ENCODE measurements around the gene SLC2A13. TPM values are rescaled to one million over a fixed set of nuclear protein-coding genes. Genes with fewer than 3 reads are reported as not detected.

Gene SLC2A13
- total RNA-seq, 1 experiment from 2014 or later, result 1.6 TPM

DNA sequence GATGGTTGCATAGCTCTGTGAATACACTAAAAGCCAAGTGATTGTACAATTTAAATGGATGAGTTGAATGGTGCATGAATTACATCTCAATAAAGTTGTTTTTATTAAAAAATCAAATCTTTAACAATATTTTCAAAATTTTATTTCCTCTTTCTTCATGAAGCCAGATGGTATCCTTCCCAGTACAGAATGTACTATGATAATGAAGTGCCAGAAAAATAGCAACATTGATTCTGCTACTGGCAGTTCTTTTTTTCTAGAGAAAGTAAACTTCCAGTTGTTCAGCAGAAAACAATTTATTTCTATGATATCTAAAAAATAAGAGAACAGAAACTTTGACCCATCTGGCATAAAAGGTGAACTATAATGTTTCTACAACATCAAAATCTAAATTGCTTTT is 61.5 kb downstream of the SLC2A13 start:
- Histone ChIP-seq H3F3A (ENCODE audit: insufficient read depth, low read depth) (no peaks in the 10 kb centered on the region), H3K9me2 (ENCODE audit: insufficient read depth) (no peaks in the 10 kb centered on the region), H3K4me1 (replicated peaks; ENCODE audit: insufficient read depth) (no peaks in the 10 kb centered on the region), H3K27ac (no peak overlapping the region), H2AFZ (no peak overlapping the region), H4K20me1 (ENCODE audit: insufficient read depth) (no peaks in the 10 kb centered on the region), H3K27me3 (ENCODE audit: insufficient read depth, low read depth) (no peaks in the 10 kb centered on the region), H3K4me3 (no peak overlapping the region), H3K9me3 (ENCODE audit: insufficient read depth, low read depth) (no peaks in the 10 kb centered on the region), H3K4me2 (no peak overlapping the region), H3K79me2 (ENCODE audit: low read depth) (no peaks in the 10 kb centered on the region), H3K36me3 (ENCODE audit: low read depth) (no peaks in the 10 kb centered on the region)
- ChIA-PET POLR2A (ENCODE audit: unreplicated experiment) (no interaction called here), CTCF (no interaction called here)
- no TSS peak for BruUV-seq (replicated peaks)
- no peak for TF ChIP-seq EZH2 (IDR thresholded peaks at IDR 0.05; ENCODE audit: low read depth)
- TF ChIP-seq, protein P1, sequence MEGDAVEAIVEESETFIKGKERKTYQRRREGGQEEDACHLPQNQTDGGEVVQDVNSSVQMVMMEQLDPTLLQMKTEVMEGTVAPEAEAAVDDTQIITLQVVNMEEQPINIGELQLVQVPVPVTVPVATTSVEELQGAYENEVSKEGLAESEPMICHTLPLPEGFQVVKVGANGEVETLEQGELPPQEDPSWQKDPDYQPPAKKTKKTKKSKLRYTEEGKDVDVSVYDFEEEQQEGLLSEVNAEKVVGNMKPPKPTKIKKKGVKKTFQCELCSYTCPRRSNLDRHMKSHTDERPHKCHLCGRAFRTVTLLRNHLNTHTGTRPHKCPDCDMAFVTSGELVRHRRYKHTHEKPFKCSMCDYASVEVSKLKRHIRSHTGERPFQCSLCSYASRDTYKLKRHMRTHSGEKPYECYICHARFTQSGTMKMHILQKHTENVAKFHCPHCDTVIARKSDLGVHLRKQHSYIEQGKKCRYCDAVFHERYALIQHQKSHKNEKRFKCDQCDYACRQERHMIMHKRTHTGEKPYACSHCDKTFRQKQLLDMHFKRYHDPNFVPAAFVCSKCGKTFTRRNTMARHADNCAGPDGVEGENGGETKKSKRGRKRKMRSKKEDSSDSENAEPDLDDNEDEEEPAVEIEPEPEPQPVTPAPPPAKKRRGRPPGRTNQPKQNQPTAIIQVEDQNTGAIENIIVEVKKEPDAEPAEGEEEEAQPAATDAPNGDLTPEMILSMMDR (conservative IDR thresholded peaks at IDR 0.05), result no peak
- DNase-seq, result no peak
- intact Hi-C loops (cut with micrococcal nuclease; ENCODE audit: unreplicated experiment), result no loop called here

DNA sequence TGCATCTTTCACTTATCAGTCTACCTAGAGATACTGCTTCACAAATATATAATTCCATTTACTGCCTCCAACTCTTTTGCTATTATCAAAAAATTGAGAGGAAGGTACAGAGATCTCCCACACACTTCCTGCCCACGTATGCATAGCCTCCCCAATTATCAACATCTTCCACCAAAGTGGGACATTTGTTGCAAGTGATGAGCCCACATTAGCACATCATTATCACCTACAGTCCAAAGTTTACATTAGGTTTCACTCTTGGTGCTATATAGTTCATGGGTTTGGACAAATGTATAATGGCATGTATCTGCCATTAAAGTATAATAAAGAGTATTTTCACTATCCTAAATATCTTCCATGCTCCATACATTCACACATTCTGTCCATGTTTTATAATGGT is 66.3 kb downstream of the SLC2A13 start:
- H3K9me3 ChIP-seq (ENCODE audit: insufficient read depth, low read depth), result no peaks in the 10 kb centered on the region
- CTCF ChIA-PET, result no interaction called here
- TF ChIP-seq EZH2 (IDR thresholded peaks at IDR 0.05; ENCODE audit: low read depth), result no peak
- TF ChIP-seq, protein P1 (conservative IDR thresholded peaks at IDR 0.05), result no peak

DNA sequence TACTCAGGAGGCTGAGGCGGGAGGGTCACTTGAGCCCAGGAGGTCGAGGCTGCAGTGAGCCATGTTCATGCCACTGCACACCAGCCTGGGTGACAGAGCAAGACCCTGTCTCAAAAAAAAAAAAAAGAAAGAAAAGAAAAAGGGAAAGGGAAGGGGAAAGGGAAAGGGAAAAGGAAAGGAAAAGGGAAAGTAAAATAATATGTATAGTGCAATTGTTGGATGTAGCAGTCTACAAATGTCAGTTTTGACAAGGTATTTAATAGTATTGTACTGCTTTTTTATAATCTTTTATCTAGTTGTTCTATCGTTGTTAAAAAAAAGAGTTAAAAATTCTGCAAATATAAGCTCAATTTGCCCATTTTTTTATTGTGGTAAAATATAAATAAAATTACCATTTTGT is 67.3 kb downstream of the SLC2A13 start:
- H3K27ac ChIP-seq, result no peak overlapping the region
- H3K9me3 ChIP-seq (ENCODE audit: insufficient read depth, low read depth), result no peaks in the 10 kb centered on the region
- no TSS peak for BruUV-seq (replicated peaks)
- no peaks in the 10 kb centered on the region for H3K36me3 ChIP-seq (ENCODE audit: low read depth)
- ChIA-PET CTCF (no interaction called here), POLR2A (ENCODE audit: unreplicated experiment) (no interaction called here)
- H3K27me3 ChIP-seq (ENCODE audit: insufficient read depth, low read depth), result no peaks in the 10 kb centered on the region
- TF ChIP-seq EZH2 (IDR thresholded peaks at IDR 0.05; ENCODE audit: low read depth), result no peak
- TF ChIP-seq, protein P1 (conservative IDR thresholded peaks at IDR 0.05), result no peak
- no peaks in the 10 kb centered on the region for H3K4me1 ChIP-seq (replicated peaks; ENCODE audit: insufficient read depth)
- intact Hi-C loops (cut with micrococcal nuclease; ENCODE audit: unreplicated experiment), result no loop called here
- H3F3A ChIP-seq (ENCODE audit: insufficient read depth, low read depth), result no peaks in the 10 kb centered on the region
- no peak for DNase-seq
- no peak overlapping the region for H2AFZ ChIP-seq
- H3K79me2 ChIP-seq (ENCODE audit: low read depth), result no peaks in the 10 kb centered on the region
- H3K4me2 ChIP-seq, result no peak overlapping the region
- no peaks in the 10 kb centered on the region for H3K9me2 ChIP-seq (ENCODE audit: insufficient read depth)
- no peaks in the 10 kb centered on the region for H4K20me1 ChIP-seq (ENCODE audit: insufficient read depth)
- H3K4me3 ChIP-seq, result no peak overlapping the region

More for the DNA sequence above, 66.3 kb downstream of the SLC2A13 start:
- no peaks in the 10 kb centered on the region for H3K4me1 ChIP-seq (replicated peaks; ENCODE audit: insufficient read depth)
- no peaks in the 10 kb centered on the region for H3K36me3 ChIP-seq (ENCODE audit: low read depth)
- H3F3A ChIP-seq (ENCODE audit: insufficient read depth, low read depth), result no peaks in the 10 kb centered on the region
- no peak overlapping the region for H3K27ac ChIP-seq
- H2AFZ ChIP-seq, result no peak overlapping the region
- no TSS peak for BruUV-seq (replicated peaks)
- H3K4me3 ChIP-seq, result no peak overlapping the region
- no peaks in the 10 kb centered on the region for H3K9me2 ChIP-seq (ENCODE audit: insufficient read depth)
- H3K79me2 ChIP-seq (ENCODE audit: low read depth), result no peaks in the 10 kb centered on the region
- no peak for DNase-seq
- intact Hi-C loops (cut with micrococcal nuclease; ENCODE audit: unreplicated experiment), result no loop called here
- no peak overlapping the region for H3K4me2 ChIP-seq
- POLR2A ChIA-PET (ENCODE audit: unreplicated experiment), result interaction anchor here (0.6 kb wide), 1 partner anchor 19 kb away, joined by 4 read pairs; no protein-coding TSS in a partner anchor
- H4K20me1 ChIP-seq (ENCODE audit: insufficient read depth), result no peaks in the 10 kb centered on the region
- H3K27me3 ChIP-seq (ENCODE audit: insufficient read depth, low read depth), result no peaks in the 10 kb centered on the region
